Activated naive CD4-positive, alpha-beta T cell treated with anti-CD3 and anti-CD28 coated beads, Interleukin-2, amount 50 U/mL, for 24 hours (primary cell): ENCODE data around the gene CLDN6.
A peak's percentile ranks its signal among the peaks of the same experiment; 100 is the strongest.

Experiments used
- H3K27ac Mint-ChIP-seq: one replicate; pipeline ENCODE4 v1.8.0; 2021; ENCODE audit warnings: mild to moderate bottlenecking, mixed read lengths
- H3K27me3 Mint-ChIP-seq: one replicate; pipeline ENCODE4 v1.8.0; 2021; ENCODE audit warnings: mixed read lengths
- H3K36me3 Mint-ChIP-seq: one replicate; pipeline ENCODE4 v1.8.0; 2021; ENCODE audit warnings: mixed read lengths
- H3K4me1 Mint-ChIP-seq: one replicate; pipeline ENCODE4 v1.8.0; 2021; ENCODE audit warnings: mixed read lengths
- H3K4me3 Mint-ChIP-seq: one replicate; pipeline ENCODE4 v1.8.0; 2021; ENCODE audit warnings: mild to moderate bottlenecking, mixed read lengths
- H3K9me3 Mint-ChIP-seq: one replicate; pipeline ENCODE4 v1.8.0; 2021; ENCODE audit warnings: mixed read lengths

CLDN6 gene

GRCh38 chr16:3038896-3039295 lies 20.9 kb upstream of the CLDN6 start:
- Mint-ChIP-seq H3K4me1 (peaks cover 8% of the 10 kb centered on the region), H3K27me3 (peaks cover 47% of the 10 kb centered on the region), H3K4me3 (no peak overlapping the region), H3K36me3 (peaks cover 2% of the 10 kb centered on the region), H3K27ac (no peak overlapping the region), H3K9me3 (no peaks in the 10 kb centered on the region)

- Mint-ChIP-seq H3K4me1 (peaks cover 8% of the 10 kb centered on the region), H3K27me3 (peaks cover 46% of the 10 kb centered on the region), H3K4me3 (no peak overlapping the region), H3K9me3 (no peaks in the 10 kb centered on the region), H3K27ac (peak overlapping the region; percentile 30), H3K36me3 (peaks cover 2% of the 10 kb centered on the region)
Observed at GRCh38 chr16:3038256-3038655, 20.3 kb upstream of the CLDN6 start.

DNA sequence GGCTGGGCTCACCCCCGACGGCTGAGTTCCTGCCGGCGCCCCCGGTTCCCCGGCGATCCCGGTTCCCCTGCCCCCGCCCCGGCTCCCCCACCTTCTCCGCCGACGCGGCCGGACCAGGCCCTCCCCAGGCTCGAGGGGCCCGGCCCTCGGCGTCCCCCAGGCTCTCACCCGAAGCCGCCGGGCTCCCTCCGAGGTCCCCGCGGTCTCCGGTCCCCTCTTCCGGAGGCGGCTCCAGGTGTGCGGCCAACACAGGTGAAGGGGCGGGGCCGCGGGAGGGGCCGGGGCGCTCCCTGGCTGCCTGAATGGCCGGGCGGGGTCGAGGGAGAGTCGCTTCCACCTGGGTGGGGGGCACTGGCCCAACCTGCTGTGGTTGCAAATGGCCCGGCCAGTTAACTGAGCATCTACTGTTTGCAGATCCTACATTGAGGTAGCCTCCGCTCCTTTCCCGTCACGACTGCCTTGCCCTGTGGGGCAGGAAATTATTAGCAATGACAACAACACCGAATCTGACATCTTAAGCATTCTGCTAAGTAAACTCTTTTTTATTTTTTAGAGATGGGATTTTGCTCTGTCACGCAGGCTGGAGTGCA lies 18.8 kb upstream of the CLDN6 start, which contains the start of gene BICDL2:
TSS of gene BICDL2 (minus strand) at position 219 of the 590 bp plus-strand sequence. CDS start 1,448 bp downstream, outside the sequence.
- H3K9me3 Mint-ChIP-seq: no peaks in the 10 kb centered on the region
- peaks cover 53% of the 10 kb centered on the region for H3K27me3 Mint-ChIP-seq
- H3K4me1 Mint-ChIP-seq: peaks cover 8% of the 10 kb centered on the region
- H3K36me3 Mint-ChIP-seq: peaks cover 2% of the 10 kb centered on the region
- peak within 1 kb of the TSS; percentile 65 for H3K27ac Mint-ChIP-seq
- peak within 1 kb of the TSS; percentile 52 for H3K4me3 Mint-ChIP-seq

DNA sequence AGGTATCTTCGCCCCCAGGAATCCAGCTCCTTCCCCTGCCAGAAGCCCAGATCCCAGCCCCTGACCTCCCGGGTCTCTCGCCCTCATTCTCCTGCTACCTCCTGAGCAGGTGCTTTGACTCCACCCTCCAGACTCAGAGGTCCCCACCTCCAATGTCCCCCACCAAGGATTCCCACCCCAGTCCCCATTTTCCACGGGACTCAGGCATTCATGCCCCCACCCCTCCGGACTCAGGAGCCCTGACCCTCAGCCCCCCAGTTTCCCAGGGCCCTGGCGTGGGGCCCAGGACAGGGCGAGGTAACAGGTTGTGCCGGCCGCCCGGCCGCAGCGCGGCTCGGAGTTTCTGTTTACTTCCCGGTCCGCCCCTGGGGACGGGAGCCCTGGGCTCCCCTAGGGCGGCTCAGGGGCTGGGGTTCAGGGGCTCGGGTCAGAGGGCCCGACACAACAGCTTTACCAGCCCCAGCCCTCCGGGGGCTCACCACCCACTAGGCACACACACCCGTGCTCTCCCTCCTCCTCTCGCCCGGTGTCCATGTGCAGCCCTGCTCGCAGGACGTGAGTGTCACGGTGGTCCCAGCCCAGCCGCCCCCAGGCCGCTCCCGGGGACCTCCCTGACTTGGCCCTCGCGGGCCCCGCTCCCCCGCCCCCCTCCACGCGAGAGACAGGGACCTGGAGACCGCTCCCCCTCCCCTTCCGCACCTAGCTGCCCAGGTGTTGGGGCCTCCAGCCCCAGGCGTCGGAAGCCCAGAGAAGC lies 18.2 kb upstream of the CLDN6 start:
- Mint-ChIP-seq H3K9me3 (no peaks in the 10 kb centered on the region), H3K36me3 (peaks cover 2% of the 10 kb centered on the region), H3K4me1 (peaks cover 8% of the 10 kb centered on the region), H3K27me3 (peaks cover 53% of the 10 kb centered on the region), H3K4me3 (no peak overlapping the region), H3K27ac (no peak overlapping the region)

- Mint-ChIP-seq H3K27ac (no peak overlapping the region), H3K9me3 (no peaks in the 10 kb centered on the region), H3K27me3 (peaks cover 54% of the 10 kb centered on the region), H3K4me3 (no peak overlapping the region), H3K36me3 (peaks cover 2% of the 10 kb centered on the region), H3K4me1 (peaks cover 8% of the 10 kb centered on the region)
Observed at GRCh38 chr16:3035289-3035971, 17.4 kb upstream of the CLDN6 start.

DNA sequence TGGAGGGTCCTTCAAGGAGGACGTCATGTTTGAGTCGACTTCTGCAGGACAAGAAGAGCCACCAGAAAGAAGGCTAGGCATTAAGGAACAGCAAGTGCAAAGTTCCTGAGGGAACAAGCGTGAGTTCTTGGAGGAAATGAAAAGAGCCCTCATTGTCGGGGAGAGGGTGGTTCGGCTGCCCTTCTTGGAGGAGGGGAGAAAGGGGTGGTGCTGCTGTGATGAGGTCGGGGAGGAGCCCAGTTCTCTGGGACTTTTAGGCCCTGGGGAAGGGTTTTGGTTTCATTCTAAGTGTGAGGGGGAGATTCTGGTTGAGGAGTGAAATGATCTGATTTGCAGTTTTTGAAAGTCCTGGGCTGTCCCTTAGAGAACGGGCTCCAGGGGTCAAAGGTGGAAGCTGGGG lies 14.6 kb upstream of the CLDN6 start:
- peaks cover 2% of the 10 kb centered on the region for H3K36me3 Mint-ChIP-seq
- H3K4me1 Mint-ChIP-seq: peaks cover 21% of the 10 kb centered on the region
- H3K27ac Mint-ChIP-seq: no peak overlapping the region
- peaks cover 44% of the 10 kb centered on the region for H3K27me3 Mint-ChIP-seq
- no peaks in the 10 kb centered on the region for H3K9me3 Mint-ChIP-seq
- no peak overlapping the region for H3K4me3 Mint-ChIP-seq

- H3K27ac Mint-ChIP-seq: no peak overlapping the region
- peaks cover 34% of the 10 kb centered on the region for H3K27me3 Mint-ChIP-seq
- H3K4me3 Mint-ChIP-seq: peak overlapping the region; percentile 53
- H3K4me1 Mint-ChIP-seq: peaks cover 13% of the 10 kb centered on the region
- H3K9me3 Mint-ChIP-seq: no peaks in the 10 kb centered on the region
- H3K36me3 Mint-ChIP-seq: peaks cover 2% of the 10 kb centered on the region
Observed at GRCh38 chr16:3030222-3031212, 12.5 kb upstream of the CLDN6 start.

DNA sequence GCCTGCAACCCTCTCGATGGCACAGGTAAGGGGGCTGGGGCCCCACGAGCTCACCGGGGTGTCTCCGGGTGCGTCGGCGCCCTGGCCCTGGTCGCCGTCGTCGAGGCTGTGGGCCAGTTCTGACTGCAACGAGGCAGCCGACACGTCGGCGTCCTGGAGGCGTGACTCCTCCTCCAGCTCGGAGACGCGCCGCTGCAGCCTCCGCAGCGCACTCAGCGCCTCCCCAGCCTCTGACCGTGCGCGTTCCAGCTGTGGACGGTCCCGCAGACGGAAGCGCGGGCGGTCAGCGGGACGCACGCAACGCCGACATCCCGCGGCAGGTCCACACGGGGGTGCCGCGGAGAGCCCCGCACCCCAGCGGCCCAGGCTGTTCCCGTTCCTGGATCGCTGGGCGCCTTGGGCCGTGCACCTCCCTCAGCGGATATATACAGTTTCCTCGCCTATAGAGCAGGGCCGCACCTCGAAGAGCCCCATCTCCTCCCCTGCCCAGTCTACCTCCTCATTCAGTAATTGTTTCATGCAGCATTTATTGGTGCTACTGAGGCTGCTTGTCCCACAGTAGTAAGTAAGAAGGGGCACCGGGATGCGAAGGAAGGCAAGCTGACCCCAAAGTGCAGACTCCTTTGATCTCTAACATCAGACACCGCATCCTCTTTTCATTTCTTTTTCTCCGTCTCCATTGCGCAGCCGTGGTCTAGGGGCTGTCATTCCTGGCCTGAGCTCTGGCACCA lies 11.7 kb upstream of the CLDN6 start:
- peak overlapping the region; percentile 58 for H3K4me3 Mint-ChIP-seq
- H3K9me3 Mint-ChIP-seq: no peaks in the 10 kb centered on the region
- H3K4me1 Mint-ChIP-seq: peaks cover 18% of the 10 kb centered on the region
- H3K27ac Mint-ChIP-seq: no peak overlapping the region
- peaks cover 2% of the 10 kb centered on the region for H3K36me3 Mint-ChIP-seq
- H3K27me3 Mint-ChIP-seq: peaks cover 30% of the 10 kb centered on the region

- peaks cover 26% of the 10 kb centered on the region for H3K27me3 Mint-ChIP-seq
Observed at GRCh38 chr16:3028716-3029319, 10.8 kb upstream of the CLDN6 start.

DNA sequence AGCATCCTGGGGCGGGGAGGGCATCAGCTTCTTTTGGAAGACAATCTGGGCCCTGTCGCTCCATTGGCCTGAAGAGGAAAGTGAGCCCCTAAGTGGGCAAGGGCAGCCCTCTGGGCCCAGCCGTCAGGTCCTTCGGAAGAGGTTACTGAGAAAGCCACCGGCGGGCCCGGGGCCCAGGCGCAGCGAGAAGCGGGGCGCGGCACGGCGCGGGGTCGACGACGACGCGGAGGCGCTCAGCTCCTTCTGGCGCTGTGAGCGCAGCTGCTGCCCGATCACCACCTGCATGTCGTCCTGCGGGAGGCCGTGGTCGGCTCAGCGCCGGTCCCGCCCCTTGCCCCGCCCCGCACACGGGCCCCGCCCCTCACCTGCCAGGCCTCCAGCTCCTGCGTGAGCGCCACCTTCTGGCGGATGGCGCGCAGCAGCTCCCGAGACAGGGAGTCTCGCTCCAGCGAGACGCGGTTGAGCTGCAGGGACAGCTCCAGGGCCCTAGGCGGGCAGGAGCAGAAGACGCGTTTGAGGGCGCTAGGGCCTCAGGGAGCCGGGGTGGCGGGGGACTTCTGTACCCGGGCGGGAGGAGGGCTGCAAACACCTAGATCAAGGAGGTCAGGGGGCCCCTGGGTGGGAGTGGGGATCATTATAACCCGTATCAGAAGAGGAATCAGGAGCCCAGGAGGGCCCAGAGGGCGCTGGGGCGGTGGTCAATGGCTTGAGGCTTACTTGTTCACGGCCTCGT lies 10.2 kb upstream of the CLDN6 start:
- Mint-ChIP-seq H3K4me1 (peaks cover 27% of the 10 kb centered on the region), H3K36me3 (peaks cover 3% of the 10 kb centered on the region), H3K27me3 (peaks cover 21% of the 10 kb centered on the region), H3K9me3 (no peaks in the 10 kb centered on the region), H3K27ac (no peak overlapping the region), H3K4me3 (peak overlapping the region; percentile 65)

More at GRCh38 chr16:3028716-3029319, 10.8 kb upstream of the CLDN6 start:
- peaks cover 24% of the 10 kb centered on the region for H3K4me1 Mint-ChIP-seq
- peaks cover 3% of the 10 kb centered on the region for H3K36me3 Mint-ChIP-seq
- H3K9me3 Mint-ChIP-seq: no peaks in the 10 kb centered on the region
- H3K4me3 Mint-ChIP-seq: peak overlapping the region; percentile 58
- H3K27ac Mint-ChIP-seq: peak overlapping the region; percentile 46

DNA sequence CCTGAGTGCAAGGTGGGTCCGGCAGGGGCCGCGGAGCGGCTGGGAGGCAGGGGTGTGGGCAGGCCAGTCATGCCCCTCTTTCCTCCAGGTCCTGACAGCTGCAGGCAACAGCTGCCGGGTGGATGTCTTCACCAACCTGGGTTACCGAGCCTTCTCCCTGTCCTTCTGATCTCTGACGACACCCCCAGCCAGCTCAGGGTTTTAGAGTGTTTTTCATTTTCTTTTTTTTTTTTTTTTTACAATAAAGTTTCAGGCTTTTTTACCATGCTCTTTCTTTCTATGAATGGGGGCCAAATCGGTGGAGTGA lies 9.5 kb upstream of the CLDN6 start:
- H3K9me3 Mint-ChIP-seq: no peaks in the 10 kb centered on the region
- peaks cover 3% of the 10 kb centered on the region for H3K36me3 Mint-ChIP-seq
- no peak overlapping the region for H3K4me3 Mint-ChIP-seq
- H3K27ac Mint-ChIP-seq: no peak overlapping the region
- H3K4me1 Mint-ChIP-seq: peaks cover 34% of the 10 kb centered on the region
- H3K27me3 Mint-ChIP-seq: peaks cover 15% of the 10 kb centered on the region

GRCh38 chr16:3026609-3027488 lies 8.9 kb upstream of the CLDN6 start:
- H3K27me3 Mint-ChIP-seq: peaks cover 12% of the 10 kb centered on the region
- peaks cover 3% of the 10 kb centered on the region for H3K36me3 Mint-ChIP-seq
- no peak overlapping the region for H3K27ac Mint-ChIP-seq
- no peak overlapping the region for H3K4me3 Mint-ChIP-seq
- H3K9me3 Mint-ChIP-seq: no peaks in the 10 kb centered on the region
- peaks cover 40% of the 10 kb centered on the region for H3K4me1 Mint-ChIP-seq

DNA sequence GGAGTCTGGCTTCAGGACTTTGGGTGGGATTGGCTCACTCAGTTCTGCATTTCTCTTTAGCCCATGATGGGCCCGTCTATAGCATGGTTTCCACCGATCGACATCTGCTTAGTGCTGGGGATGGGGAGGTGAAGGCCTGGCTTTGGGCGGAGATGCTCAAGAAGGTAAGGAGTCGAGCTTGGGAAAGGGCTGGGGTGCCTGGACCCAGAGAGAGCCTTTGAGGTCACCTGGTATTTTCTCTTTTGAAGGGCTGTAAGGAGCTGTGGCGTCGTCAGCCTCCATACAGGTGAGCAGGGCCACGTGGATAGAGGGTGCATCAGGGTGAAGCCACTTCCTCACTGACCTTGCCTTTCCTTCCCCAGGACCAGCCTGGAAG lies 8.0 kb upstream of the CLDN6 start:
- Mint-ChIP-seq H3K36me3 (peaks cover 3% of the 10 kb centered on the region), H3K27ac (no peak overlapping the region), H3K4me3 (no peak overlapping the region), H3K9me3 (no peaks in the 10 kb centered on the region), H3K4me1 (peaks cover 48% of the 10 kb centered on the region), H3K27me3 (peaks cover 9% of the 10 kb centered on the region)
